Loucy (cell line): ENCODE results near the gene ACAD9.

Experiments used
- EZH2phosphoT487 ChIP-seq: fragments of 200-600 bp; IDR thresholded peaks from 2 replicates; pipeline ENCODE4 v1.6.1; 2018; ENCODE audit warnings: antibody characterized with exemption, mild to moderate bottlenecking, moderate library complexity, borderline replicate concordance
- TF ChIP-seq, protein P1 (sequence below): fragments of 200-600 bp; sonication (generic); conservative IDR thresholded peaks from 2 replicates; pipeline ENCODE4 v1.5.1; 2014; ENCODE audit warnings: mild to moderate bottlenecking, antibody characterized with exemption, low read length

DNA sequence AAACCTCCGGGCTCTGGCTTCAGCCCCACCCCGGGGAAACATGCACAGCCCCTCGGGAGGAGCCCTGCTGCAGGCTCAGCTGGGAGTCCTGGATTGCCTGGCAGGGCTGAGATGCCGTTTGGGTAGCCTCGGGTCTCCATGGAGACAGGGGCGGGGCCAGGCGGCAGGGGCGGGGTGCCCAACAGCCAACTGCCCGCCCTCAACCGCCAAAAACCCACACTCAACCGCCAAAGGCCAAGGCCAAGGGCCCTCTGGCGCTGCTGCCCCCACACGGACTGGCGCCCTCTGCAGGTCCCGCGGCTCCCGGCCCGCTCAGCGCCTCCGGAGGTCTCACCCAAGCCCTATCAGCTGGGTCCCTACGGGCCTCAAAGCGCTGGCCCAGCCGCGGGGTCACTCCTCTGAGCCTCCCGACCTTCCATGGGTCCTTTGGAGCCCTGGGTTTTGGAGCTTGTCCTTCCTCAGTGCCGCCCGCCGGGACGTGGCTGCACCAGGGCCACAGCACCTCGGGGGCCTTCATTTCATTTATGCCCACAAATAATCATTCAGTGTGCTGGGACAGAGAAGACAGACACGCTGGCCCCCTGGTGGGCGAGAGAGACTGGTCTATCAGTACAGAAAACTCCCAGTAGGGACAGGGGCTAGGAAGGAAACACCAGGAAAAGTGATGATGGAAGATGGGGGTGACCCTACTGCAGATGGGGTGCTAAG, 33.5 kb upstream of the ACAD9 start:
- TF ChIP-seq, protein P1, sequence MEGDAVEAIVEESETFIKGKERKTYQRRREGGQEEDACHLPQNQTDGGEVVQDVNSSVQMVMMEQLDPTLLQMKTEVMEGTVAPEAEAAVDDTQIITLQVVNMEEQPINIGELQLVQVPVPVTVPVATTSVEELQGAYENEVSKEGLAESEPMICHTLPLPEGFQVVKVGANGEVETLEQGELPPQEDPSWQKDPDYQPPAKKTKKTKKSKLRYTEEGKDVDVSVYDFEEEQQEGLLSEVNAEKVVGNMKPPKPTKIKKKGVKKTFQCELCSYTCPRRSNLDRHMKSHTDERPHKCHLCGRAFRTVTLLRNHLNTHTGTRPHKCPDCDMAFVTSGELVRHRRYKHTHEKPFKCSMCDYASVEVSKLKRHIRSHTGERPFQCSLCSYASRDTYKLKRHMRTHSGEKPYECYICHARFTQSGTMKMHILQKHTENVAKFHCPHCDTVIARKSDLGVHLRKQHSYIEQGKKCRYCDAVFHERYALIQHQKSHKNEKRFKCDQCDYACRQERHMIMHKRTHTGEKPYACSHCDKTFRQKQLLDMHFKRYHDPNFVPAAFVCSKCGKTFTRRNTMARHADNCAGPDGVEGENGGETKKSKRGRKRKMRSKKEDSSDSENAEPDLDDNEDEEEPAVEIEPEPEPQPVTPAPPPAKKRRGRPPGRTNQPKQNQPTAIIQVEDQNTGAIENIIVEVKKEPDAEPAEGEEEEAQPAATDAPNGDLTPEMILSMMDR = peak; percentile 66
- TF ChIP-seq EZH2phosphoT487 = no peak
